MG63 (cell line): ENCODE measurements around the gene C1orf167. TPM values are rescaled to one million over a fixed set of nuclear protein-coding genes. Genes with fewer than 3 reads are reported as not detected.
A peak's percentile ranks its signal among the peaks of the same experiment; 100 is the strongest.

ENCODE experiments used
- DNase-seq: peaks from one replicate; pipeline ENCODE4 v3.0.0-alpha.2; 2020
- H3K27me3 ChIP-seq: fragments of 250-450 bp; sonication (Bioruptor Pico); 2 replicates; pipeline ENCODE4 v1.5.1; 2020; ENCODE audit warnings: mild to moderate bottlenecking, moderate library complexity
- H3K36me3 ChIP-seq: fragments of 250-450 bp; sonication (Bioruptor Pico); 2 replicates; pipeline ENCODE4 v1.5.1; 2020; ENCODE audit warnings: mild to moderate bottlenecking, moderate library complexity
- H3K4me3 ChIP-seq: fragments of 250-450 bp; sonication (Bioruptor Pico); 2 replicates; pipeline ENCODE4 v1.5.1; 2020; ENCODE audit warnings: mild to moderate bottlenecking, moderate library complexity
- H3K9me3 ChIP-seq: fragments of 250-450 bp; sonication (Bioruptor Pico); 2 replicates; pipeline ENCODE4 v1.5.1; 2020; ENCODE audit warnings: mild to moderate bottlenecking, moderate library complexity
- total RNA-seq: library from RNA; depleted of rRNA; stranded (reverse); fragments of >200 nt; shearing (Covaris generic); gene quantifications from 2 replicates; pipeline ENCODE4 v1.2.3, GENCODE V29; 2014; ENCODE audit warnings: low replicate concordance

C1orf167 gene
- total RNA-seq, 1 experiment from 2014 or later = not detected

DNA sequence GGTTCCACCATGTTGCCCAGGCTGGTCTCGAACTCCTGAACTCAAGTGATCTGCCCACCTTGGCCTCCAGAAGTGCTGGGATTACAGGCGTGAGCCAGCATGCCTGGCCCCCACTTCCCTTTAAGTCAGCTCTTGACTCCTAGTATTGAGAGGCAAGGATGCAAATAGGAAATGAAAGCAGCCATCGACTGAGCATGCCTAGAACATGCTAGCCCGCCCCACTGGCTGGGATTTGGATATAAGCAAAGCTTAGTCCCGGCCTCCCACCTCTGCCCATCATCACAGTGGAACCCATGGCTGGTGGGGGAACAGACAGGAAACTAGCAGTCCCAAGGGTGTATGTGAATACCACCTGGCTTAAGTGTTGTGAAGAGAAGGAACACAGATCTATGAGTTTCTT is 10.5 kb downstream of the C1orf167 start:
- no peak overlapping the region for H3K4me3 ChIP-seq
- H3K36me3 ChIP-seq = no peaks in the 10 kb centered on the region
- no peaks in the 10 kb centered on the region for H3K9me3 ChIP-seq
- H3K27me3 ChIP-seq = no peaks in the 10 kb centered on the region
- no peak for DNase-seq

DNA sequence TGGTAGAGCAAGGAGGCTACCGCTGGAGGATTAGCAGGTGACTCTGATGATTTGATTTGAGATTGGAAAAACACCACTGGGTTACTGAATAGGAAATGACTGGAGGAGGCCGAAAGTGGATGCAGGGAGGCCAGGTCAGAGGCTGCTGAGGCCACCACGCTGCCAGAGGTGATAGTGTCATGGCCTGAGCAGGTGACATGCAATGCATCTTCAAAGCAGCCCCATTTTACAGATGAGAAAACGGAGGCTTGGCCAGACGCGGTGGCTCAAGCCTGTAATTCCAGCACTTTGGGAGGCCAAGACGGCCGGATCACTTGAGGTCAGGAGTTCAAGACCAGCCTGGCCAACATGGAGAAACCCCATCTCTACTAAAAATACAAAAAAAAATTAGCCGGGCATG is 12.8 kb downstream of the C1orf167 start:
- Histone ChIP-seq H3K36me3 (no peaks in the 10 kb centered on the region), H3K27me3 (no peaks in the 10 kb centered on the region), H3K9me3 (no peaks in the 10 kb centered on the region), H3K4me3 (no peak overlapping the region)
- no peak for DNase-seq

DNA sequence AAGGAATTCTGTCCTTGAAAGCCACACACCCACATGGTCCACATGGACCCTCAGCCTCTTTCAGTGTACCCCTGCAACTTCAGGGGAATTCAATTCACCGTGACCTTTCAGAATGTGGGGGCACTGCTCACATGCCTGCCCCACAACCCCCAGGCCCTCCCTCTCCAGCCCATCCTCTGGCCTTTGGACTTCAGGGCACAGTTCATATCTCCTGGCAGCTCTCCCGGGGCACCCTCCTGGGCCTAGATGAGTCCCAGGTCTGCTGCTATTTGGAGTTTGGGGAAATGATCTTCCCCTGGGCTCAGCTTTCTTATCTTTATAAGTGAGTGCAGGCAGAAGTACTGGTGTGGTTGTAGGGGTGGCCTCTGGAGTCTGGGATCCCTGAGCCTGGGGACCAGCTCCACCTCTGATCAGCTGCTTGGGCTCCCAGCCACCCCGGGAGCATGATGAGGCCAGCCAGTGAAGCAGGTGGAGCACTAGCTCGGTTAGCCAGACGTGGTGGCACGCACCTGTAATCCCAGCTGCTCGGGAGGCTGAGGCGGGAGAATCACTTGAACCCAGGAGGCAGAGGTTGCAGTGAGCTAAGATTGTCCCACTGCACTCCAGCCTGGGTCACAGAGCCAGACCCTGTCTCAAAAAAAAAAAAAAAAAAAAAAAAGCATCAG is 15.8 kb downstream of the C1orf167 start:
- DNase-seq = no peak
- no peak overlapping the region for H3K4me3 ChIP-seq
- H3K27me3 ChIP-seq = no peaks in the 10 kb centered on the region

DNA sequence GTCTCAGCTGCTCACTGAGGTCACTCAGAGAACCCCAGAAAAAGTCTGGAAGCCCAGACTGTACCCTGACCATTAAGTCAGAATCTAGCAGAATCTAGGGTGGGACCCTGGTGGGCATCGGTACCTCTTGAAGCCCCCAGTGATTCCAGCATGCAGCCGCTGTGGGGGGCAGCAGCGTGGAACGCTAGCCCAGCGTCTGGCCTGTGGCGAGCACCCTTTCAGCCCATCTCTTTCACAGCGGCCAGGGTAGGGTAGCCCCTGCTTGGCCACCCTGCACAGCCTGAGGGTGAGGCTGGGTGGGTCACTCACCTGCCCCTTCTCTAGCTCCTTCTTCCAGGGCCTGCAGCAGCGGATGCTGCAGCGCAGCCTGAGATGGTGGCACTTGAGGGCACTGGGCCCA is 16.3 kb downstream of the C1orf167 start:
- Histone ChIP-seq H3K9me3 (no peaks in the 10 kb centered on the region), H3K27me3 (no peaks in the 10 kb centered on the region), H3K4me3 (no peak overlapping the region), H3K36me3 (no peaks in the 10 kb centered on the region)
- DNase-seq = no peak

More for the DNA sequence above, 15.8 kb downstream of the C1orf167 start:
- Histone ChIP-seq H3K9me3 (no peaks in the 10 kb centered on the region), H3K36me3 (no peaks in the 10 kb centered on the region)

DNA sequence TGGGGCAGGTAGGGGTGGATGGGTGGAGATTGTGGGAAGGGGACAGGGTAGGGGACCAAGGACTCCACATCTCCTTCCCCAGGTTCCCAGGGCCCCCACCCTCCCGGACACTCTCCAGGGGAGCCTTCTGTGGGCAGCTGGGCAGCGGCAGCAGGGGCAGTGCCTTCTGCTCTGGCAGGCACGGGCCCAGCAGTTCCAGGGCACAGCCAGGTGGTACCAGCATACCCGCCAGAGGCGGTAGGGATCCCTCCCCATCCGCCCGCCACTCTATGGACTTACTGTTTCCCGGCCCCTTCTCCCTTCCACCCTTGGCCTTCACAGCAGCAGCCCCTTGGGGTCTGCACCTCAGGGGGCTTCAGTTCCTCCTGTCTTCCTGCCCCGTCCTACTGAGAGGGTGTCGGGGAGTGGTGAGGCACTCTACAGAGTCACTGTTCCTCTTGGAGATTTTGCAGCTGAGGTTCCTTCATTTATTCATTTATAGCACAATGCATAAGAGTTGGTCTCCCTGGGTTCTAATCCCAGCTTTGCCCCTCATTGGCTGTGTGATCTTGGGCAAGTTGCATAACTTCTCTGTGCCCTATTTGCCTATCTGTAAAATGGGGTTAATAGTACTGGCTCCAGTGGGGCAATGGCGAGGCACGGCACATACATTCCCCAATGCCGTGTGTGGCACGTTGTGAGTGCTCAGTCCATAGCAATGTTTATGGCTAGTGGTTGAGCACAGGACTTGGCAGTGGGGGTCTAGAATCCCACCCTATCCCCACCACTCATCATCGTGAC is 17.0 kb downstream of the C1orf167 start:
- Histone ChIP-seq H3K4me3 (no peak overlapping the region), H3K27me3 (no peaks in the 10 kb centered on the region), H3K9me3 (no peaks in the 10 kb centered on the region), H3K36me3 (no peaks in the 10 kb centered on the region)
- DNase-seq = no peak

DNA sequence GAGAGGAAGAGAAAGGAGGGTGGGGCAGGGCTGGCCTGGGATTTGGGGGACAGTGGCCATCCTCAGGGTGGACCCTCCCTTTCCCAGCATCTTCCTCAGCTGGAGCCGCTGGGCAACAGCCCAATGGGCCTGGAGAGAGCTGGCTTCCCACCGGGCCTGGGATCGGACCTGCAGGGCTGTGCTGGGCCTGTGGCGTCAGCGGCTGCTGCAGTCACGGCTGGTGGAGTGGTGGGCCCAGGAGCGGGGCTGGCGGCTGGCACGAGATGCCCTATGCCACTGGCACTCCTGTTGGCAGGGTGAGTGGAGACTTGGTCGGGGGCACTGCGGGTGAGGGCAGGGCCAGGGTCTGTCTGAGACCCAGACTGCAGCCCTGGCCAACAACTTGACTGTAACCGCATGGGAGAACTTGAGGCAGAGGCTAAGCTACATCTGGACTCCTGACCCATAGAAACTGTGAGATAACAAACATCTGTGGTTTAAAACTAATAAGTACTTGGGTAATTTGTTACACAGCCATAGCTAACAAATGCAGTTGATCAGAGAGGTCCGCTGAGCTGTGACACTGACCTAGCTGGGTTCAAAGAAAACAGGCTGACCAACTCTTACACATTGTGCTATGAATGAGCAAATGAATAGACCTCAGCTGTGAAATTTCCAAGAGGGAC is 17.9 kb downstream of the C1orf167 start:
- Histone ChIP-seq H3K36me3 (no peaks in the 10 kb centered on the region), H3K4me3 (no peak overlapping the region), H3K27me3 (no peaks in the 10 kb centered on the region), H3K9me3 (no peaks in the 10 kb centered on the region)
- no peak for DNase-seq

DNA sequence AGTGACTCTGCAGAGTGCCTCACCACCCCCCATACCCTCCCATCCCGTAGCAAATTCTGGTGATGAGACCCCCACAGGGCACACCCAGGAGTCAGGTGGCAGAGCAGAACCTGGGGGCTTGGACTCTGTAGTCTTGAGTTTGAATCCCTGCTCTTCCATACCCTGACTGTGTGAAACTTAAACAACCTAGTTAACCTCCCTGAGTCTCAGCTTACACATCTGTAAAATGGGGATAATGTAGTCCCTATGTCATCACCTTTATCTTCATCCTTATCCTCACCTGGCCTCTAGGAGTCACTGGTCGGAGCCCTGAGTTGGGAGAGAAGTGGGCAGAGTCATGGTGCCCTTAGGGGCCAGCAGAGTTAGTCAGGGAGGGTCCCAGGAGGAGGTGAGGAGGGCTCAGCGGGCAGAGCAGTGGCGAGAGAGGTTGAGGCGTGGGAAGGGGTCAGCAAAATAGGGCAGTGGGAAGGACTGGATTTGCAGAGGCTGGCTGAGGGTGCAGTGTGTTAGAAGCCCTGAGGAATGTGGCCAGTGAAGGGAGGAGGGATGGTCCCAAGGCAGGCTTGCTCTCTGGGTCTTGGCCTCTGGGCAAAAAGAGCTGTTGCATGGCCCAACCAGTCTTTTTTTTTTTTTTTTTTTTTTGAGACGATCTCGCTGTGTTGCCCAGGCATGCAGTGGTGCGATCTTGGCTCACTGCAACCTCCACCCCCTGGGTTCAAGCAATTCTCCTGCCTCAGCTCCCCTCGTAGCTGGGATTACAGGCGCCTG is 18.6 kb downstream of the C1orf167 start:
- H3K36me3 ChIP-seq = no peaks in the 10 kb centered on the region
- H3K4me3 ChIP-seq = no peak overlapping the region
- no peaks in the 10 kb centered on the region for H3K27me3 ChIP-seq
- no peaks in the 10 kb centered on the region for H3K9me3 ChIP-seq
- no peak for DNase-seq

DNA sequence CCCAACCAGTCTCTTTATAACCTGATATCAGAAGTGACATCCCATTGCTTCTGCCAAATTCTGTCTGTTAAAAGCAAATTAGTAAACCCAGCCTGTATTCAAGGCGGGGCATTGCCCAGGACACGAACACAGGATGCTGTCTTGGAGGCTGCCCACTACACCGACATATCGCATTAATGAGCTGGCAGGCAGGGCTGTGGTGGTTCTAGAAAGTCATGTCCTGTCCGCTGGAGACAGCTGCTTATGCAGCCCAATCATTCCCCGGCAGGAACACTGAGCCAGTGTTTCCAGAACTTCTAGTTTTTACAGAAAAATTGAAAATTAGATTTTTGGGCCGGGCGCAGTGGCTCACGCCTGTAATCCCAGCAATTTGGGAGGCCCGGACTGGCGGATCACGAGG is 19.3 kb downstream of the C1orf167 start:
- H3K4me3 ChIP-seq = no peak overlapping the region
- no peaks in the 10 kb centered on the region for H3K27me3 ChIP-seq
- DNase-seq = peak; percentile 40

DNA sequence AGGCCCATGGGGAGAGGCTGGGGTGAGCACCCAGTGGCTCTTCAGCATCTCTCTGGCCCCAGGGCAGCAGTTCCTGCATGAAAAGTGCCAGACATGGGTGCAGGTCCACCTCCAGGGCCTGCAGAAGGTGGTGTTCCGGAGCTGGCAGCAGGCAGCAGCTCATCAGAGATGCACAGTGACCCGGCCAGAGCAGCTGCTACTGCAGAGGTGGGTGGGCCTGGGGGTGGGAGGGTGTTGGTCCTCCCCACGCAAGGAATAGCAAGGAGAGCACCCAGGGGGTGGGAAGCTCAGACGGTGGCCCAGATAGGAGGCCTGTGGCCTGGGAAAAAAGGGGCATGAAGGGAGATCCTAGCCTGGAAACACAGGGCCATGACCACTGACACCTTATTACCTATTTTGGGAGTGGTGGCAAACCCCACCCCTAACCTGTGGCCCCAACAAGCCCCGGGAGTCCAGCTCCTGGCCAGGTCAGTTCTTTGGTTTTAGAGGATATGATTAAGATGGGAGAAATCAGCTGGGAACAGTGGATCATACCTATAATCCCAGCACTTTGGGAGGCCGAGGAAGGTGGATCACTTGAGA is 20.2 kb downstream of the C1orf167 start:
- Histone ChIP-seq H3K4me3 (no peak overlapping the region), H3K9me3 (no peaks in the 10 kb centered on the region), H3K36me3 (no peaks in the 10 kb centered on the region), H3K27me3 (no peaks in the 10 kb centered on the region)
- DNase-seq = no peak

More for the DNA sequence above, 19.3 kb downstream of the C1orf167 start:
- H3K9me3 ChIP-seq = no peaks in the 10 kb centered on the region
- H3K36me3 ChIP-seq = no peaks in the 10 kb centered on the region

DNA sequence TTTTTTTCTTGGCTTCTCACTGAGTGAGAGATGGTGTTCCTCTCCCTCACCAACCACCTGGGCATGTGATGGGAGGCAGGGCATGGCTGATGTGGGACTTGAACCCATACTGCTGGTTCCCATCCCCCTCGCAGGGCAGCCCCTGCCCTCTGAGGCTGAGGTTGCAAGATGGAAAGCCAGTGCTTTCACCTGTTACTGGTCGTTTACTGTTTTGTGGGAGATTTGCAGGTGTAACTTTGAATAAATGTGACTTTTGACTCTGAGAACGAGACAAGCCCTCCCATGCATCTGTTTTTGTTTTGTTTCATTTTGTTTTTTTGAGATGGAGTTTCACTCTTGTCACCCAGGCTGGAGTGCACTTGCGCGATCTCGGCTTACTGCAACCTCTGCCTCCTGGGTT is 21.6 kb downstream of the C1orf167 start:
- H3K4me3 ChIP-seq = no peak overlapping the region
- H3K36me3 ChIP-seq = no peaks in the 10 kb centered on the region
- DNase-seq = no peak
- H3K9me3 ChIP-seq = no peaks in the 10 kb centered on the region
- H3K27me3 ChIP-seq = no peaks in the 10 kb centered on the region

DNA sequence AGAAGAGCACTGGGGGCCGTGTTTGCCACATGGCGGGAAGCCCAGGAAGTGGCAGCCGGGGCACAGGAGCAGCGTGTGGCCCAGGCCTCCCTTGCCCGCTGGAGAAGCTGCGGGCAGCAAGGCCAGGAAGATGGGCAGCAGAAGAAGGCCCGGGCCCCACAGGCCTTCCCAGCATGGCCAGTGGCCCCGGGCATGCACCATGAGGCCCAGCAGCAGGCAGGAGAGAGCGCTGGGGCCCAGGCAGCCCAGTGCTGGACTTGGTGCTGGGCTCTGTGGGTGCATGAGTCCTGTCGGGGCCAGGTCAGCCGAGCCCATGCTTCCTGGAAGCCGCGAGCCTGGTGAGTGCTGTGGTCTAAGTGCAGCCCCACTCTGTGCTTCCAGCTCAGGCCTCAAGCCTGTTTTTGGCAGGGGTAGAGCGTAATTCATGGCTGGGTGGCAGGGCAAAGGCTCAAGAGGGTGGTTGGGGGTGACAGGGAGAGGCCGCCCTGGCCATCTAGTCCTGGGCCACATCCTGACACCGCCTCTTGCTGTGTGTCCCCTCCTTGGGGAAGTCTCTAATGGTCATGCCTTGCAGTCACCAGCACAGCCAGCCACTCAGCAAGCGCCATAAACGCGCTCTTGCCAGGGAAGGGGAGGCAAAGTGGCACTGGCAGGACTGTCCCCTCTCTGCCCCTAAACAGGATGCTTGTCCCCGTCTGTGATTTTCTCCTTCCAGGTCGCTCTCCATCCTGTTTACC is 22.4 kb downstream of the C1orf167 start:
- Histone ChIP-seq H3K9me3 (no peaks in the 10 kb centered on the region), H3K4me3 (no peak overlapping the region), H3K27me3 (no peaks in the 10 kb centered on the region), H3K36me3 (no peaks in the 10 kb centered on the region)
- no peak for DNase-seq

DNA sequence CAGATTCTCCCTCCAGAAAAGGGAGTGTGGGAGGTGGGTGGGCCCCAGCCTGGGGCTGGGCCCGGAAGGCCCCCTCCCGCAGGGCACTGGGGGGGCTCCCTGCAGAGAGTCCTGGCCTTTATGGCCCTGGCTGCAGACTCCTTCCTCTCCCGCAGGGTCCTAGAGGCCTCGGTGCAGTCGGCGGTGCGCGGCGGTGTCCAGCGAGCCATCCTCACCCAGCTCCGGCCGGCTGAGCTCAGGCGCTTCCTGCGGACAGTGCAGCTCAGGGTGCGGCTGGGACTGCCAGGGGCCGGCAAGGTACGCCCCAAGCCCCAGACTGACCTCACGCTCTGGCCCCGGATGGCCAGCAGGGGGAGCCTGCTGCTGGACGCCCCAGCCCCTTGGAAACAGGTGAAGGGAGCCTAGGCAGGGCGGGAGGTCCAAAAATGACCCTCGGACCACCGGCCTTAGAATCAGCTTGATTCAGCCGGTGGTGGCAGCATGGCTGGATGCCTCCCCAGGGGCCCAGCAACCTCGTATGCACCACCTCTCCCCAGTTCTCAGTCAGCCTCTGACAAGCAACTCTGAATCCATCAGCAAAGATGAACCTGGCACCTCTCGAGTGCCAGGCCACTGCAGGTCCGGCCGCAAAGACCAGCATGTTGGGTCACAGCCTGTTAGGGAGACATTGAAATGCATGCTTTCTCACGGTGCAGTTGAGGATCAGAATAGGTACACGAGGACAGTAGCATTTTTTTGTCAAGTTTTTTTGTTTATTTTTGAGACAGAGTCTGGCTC is 23.2 kb downstream of the C1orf167 start:
- H3K36me3 ChIP-seq = no peaks in the 10 kb centered on the region
- H3K27me3 ChIP-seq = no peaks in the 10 kb centered on the region
- DNase-seq = peak; percentile 37
- no peaks in the 10 kb centered on the region for H3K9me3 ChIP-seq
- no peak overlapping the region for H3K4me3 ChIP-seq

DNA sequence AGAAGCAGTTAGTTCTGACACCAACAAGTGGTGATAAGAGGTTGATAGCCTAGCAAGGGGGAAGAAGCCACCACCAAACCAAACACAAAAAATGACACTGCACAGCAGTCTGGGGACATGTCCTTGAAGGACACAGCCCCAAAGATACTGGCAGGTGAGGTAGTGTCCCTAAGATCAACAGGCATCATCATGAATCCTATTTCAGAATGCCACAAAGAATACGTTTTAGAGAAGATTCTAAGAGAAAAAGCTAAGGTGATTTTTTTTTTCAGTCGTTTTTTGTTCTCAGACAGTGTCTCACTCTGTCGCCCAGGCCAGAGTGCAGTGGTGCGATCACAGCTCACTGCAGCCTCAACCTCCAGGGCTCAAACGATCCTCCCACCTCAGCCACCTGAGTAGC is 24.2 kb downstream of the C1orf167 start:
- H3K9me3 ChIP-seq = no peaks in the 10 kb centered on the region
- H3K36me3 ChIP-seq = no peaks in the 10 kb centered on the region
- no peaks in the 10 kb centered on the region for H3K27me3 ChIP-seq
- DNase-seq = no peak
- no peak overlapping the region for H3K4me3 ChIP-seq

DNA sequence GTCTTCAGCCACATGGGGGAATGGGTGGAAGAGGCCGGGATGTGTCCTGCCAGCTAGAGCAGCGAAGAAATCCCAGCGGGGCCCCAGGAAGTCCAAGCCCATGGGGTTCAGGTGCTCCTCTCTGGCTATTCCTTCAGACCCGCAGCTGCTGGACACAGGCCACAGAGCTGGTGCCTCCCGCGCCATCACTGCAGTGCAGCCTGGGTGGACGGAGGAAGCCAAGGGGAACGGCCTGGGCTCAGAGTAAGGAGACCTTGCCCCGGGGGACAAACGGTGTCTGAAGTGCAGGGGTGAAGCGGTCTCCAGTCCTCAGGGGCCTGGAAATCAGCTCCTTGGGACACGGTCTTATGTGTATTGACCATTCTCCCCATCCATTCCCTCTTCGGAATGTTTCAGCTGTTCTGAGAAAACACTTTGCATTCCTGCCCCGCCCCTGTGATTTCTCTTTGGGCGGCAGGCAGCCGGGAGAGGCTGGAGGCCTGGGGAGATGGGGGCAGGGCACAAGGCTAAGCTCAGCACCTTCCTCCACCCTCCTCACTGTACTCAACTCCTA is 25.3 kb downstream of the C1orf167 start:
- no peaks in the 10 kb centered on the region for H3K9me3 ChIP-seq
- no peaks in the 10 kb centered on the region for H3K27me3 ChIP-seq
- H3K4me3 ChIP-seq = no peak overlapping the region
- no peaks in the 10 kb centered on the region for H3K36me3 ChIP-seq
- no peak for DNase-seq

DNA sequence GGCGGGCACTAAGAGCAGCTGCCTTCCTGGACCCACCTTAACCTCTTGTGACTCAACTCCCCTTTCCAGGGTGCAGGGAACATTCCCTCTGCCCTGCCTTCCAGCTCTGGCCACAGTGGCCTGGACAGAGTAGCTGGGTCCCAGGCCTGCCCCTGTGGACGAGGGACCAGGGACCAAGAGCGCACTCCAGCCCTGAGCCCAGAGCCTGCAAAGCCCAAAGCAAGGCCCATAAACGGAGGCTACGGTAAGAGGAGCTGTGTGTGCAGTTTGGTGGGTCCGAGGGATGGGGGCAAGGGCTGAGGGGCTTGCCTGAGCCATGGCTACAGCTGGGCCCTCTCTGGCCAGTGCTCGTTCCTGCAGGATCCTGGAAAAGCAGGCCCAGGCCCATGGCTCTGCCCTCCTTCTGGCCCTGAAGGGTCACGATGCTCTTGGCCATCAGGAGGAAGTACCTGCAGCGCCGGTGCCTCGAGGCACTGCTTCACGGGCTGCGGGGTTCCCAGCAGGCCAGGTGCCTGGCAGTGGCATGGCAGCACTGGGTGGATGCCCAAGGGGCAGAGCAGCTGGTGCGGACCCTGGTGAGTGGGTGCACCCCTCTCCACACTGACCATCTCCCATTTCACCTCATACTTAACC is 25.9 kb downstream of the C1orf167 start:
- no peak for DNase-seq
- Histone ChIP-seq H3K27me3 (no peaks in the 10 kb centered on the region), H3K9me3 (no peaks in the 10 kb centered on the region), H3K4me3 (no peak overlapping the region), H3K36me3 (no peaks in the 10 kb centered on the region)
